BLaER1 treated with 17β-estradiol and CSF1 and Interleukin-3, amounts not matched to agents 10 nM and 100 nM (cell line): ENCODE data around the gene CYP1A1.
A peak's percentile ranks its signal among the peaks of the same experiment; 100 is the strongest.

Experiments used
- H3K27ac ChIP-seq, 11 experiments: shearing (Covaris generic); formaldehyde crosslinking; 2 replicates each; pipeline ENCODE4 v1.8.1; 2022
- H3K27me3 ChIP-seq, 11 experiments: shearing (Covaris generic); formaldehyde crosslinking; 2 replicates each; pipeline ENCODE4 v1.8.1; 2022
- H3K36me3 ChIP-seq, 11 experiments: shearing (Covaris generic); formaldehyde crosslinking; 2 replicates each; pipeline ENCODE4 v1.8.1; 2022
- H3K4me1 ChIP-seq, 10 experiments: shearing (Covaris generic); formaldehyde crosslinking; 2 replicates each; pipeline ENCODE4 v1.8.1; 2022
- H3K4me2 ChIP-seq, 11 experiments: shearing (Covaris generic); formaldehyde crosslinking; 2 replicates each; pipeline ENCODE4 v1.8.1; 2022
- H3K4me3 ChIP-seq, 10 experiments: shearing (Covaris generic); formaldehyde crosslinking; 2 replicates each; pipeline ENCODE4 v1.8.1; 2022
- H3K9ac ChIP-seq, 11 experiments: shearing (Covaris generic); formaldehyde crosslinking; 2 replicates each; pipeline ENCODE4 v1.8.1; 2022
- H3K9me3 ChIP-seq, 11 experiments: shearing (Covaris generic); formaldehyde crosslinking; replicated peaks in 1 of 11; 2 replicates each; pipeline ENCODE4 v1.8.1; 2022
- H4K20me1 ChIP-seq, 11 experiments: shearing (Covaris generic); formaldehyde crosslinking; 2 replicates each; pipeline ENCODE4 v1.8.1; 2022
- Cebpa-rat ChIP-seq, 11 experiments: shearing (Covaris generic); IDR thresholded peaks; 2 replicates each; pipeline ENCODE4 v1.8.1; 2022

CYP1A1 gene, protein sequence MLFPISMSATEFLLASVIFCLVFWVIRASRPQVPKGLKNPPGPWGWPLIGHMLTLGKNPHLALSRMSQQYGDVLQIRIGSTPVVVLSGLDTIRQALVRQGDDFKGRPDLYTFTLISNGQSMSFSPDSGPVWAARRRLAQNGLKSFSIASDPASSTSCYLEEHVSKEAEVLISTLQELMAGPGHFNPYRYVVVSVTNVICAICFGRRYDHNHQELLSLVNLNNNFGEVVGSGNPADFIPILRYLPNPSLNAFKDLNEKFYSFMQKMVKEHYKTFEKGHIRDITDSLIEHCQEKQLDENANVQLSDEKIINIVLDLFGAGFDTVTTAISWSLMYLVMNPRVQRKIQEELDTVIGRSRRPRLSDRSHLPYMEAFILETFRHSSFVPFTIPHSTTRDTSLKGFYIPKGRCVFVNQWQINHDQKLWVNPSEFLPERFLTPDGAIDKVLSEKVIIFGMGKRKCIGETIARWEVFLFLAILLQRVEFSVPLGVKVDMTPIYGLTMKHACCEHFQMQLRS

GRCh38 chr15:74725225-74725774 is at the start of gene CYP1A1:
CYP1A1 (minus strand) TSS chr15:74725528; CDS start chr15:74723097, 2,431 bp downstream.
- H3K4me3 ChIP-seq, result peak within 1 kb of the TSS; percentile 48 to 76 (median 63)
- peak within 1 kb of the TSS; percentile 94 to 99 (median 98) for H3K4me2 ChIP-seq
- H3K9ac ChIP-seq, result peak within 1 kb of the TSS; percentile 37 to 69 (median 56); a peak in 21 of 22 replicates
- no peak for TF ChIP-seq Cebpa-rat (IDR thresholded peaks at IDR 0.05)
- H3K9me3 ChIP-seq, result peaks cover 0 to 12% (median 0%) of the 10 kb centered on the region in 11 experiments; a peak in 6 of 22 replicates
- H3K27ac ChIP-seq, result peak within 1 kb of the TSS in 2 of 11 experiments; percentile 7 to 41; a peak in 2 of 22 replicates
- H3K36me3 ChIP-seq, result no peaks in the 10 kb centered on the region
- no peaks in the 10 kb centered on the region; a peak in 1 of 22 replicates for H4K20me1 ChIP-seq
- peaks cover 0 to 26% (median 19%) of the 10 kb centered on the region in 10 experiments; a peak in 17 of 20 replicates for H3K4me1 ChIP-seq
- peaks cover 35 to 48% (median 42%) of the 10 kb centered on the region in 11 experiments for H3K27me3 ChIP-seq

DNA sequence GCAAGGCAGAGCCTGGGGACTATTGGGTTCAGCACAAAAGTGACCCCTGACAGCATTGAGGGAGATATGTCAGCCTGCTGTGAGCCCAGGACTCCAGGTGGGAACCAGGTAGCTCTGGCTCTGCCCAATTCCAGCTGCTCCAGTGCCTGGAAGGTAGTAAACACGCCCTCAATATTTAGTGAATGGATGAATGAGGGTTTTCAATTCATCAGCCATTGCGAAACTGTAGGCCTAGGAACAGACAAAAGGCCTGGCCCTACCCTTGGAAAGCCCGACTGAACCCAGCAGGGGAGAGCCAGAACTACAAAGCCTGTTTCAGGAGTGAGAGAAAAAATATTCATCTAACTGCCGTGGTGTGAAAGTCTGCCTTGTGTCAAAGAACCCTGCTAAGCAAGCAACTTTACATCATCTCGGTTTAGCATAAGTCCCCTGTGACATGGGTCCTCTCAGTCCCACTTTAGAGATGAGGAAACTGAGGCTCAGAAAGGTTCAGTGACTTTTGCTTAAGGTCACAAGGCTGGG is 48.5 kb upstream of the CYP1A1 start:
- H3K4me1 ChIP-seq, result peaks cover 77 to 84% (median 82%) of the 10 kb centered on the region in 10 experiments
- H3K9me3 ChIP-seq, result no peaks in the 10 kb centered on the region
- no peak overlapping the region for H3K4me3 ChIP-seq
- H3K36me3 ChIP-seq, result no peaks in the 10 kb centered on the region
- H3K27ac ChIP-seq, result peak overlapping the region in 9 of 11 experiments; percentile 28 to 99 (median 41); a peak in 16 of 22 replicates
- peak overlapping the region in 9 of 11 experiments; percentile 0 to 55 (median 37); a peak in 13 of 22 replicates for H3K9ac ChIP-seq
- peak in 7 of 11 experiments; percentile 21 to 74 (median 46); a peak in 7 of 22 replicates for TF ChIP-seq Cebpa-rat (IDR thresholded peaks at IDR 0.05)
- peaks cover 0 to 11% (median 0%) of the 10 kb centered on the region in 11 experiments; a peak in 2 of 22 replicates for H4K20me1 ChIP-seq
- H3K4me2 ChIP-seq, result peak overlapping the region; percentile 94 to 100 (median 98)
- no peaks in the 10 kb centered on the region for H3K27me3 ChIP-seq

GRCh38 chr15:74773329-74773728 is 48.0 kb upstream of the CYP1A1 start:
- no peak overlapping the region for H3K4me3 ChIP-seq
- H4K20me1 ChIP-seq, result peaks cover 0 to 11% (median 0%) of the 10 kb centered on the region in 11 experiments; a peak in 2 of 22 replicates
- no peaks in the 10 kb centered on the region for H3K27me3 ChIP-seq
- peaks cover 73 to 83% (median 78%) of the 10 kb centered on the region in 10 experiments for H3K4me1 ChIP-seq
- H3K27ac ChIP-seq, result peak overlapping the region in 9 of 11 experiments; percentile 28 to 99 (median 41); a peak in 15 of 22 replicates
- peak overlapping the region; percentile 94 to 100 (median 98) for H3K4me2 ChIP-seq
- no peaks in the 10 kb centered on the region for H3K36me3 ChIP-seq
- no peaks in the 10 kb centered on the region for H3K9me3 ChIP-seq
- no peak for TF ChIP-seq Cebpa-rat (IDR thresholded peaks at IDR 0.05)
- H3K9ac ChIP-seq, result peak overlapping the region in 9 of 11 experiments; percentile 0 to 57 (median 37); a peak in 12 of 22 replicates

GRCh38 chr15:74770211-74770903 is 45.0 kb upstream of the CYP1A1 start:
- H3K9ac ChIP-seq, result peak overlapping the region in 3 of 11 experiments; percentile 4 to 53 (median 15); a peak in 5 of 22 replicates
- H3K4me2 ChIP-seq, result peak overlapping the region in 8 of 11 experiments; percentile 11 to 100 (median 86); a peak in 10 of 22 replicates
- H3K4me3 ChIP-seq, result no peak overlapping the region

GRCh38 chr15:74769463-74770025 is 44.2 kb upstream of the CYP1A1 start:
- peaks cover 35 to 47% (median 40%) of the 10 kb centered on the region in 10 experiments for H3K4me1 ChIP-seq
- H3K4me3 ChIP-seq, result no peak overlapping the region
- TF ChIP-seq Cebpa-rat (IDR thresholded peaks at IDR 0.05), result no peak
- H4K20me1 ChIP-seq, result peaks cover 0 to 11% (median 0%) of the 10 kb centered on the region in 11 experiments; a peak in 2 of 22 replicates
- no peaks in the 10 kb centered on the region for H3K27me3 ChIP-seq
- no peaks in the 10 kb centered on the region for H3K36me3 ChIP-seq
- H3K9me3 ChIP-seq, result no peaks in the 10 kb centered on the region
- H3K4me2 ChIP-seq, result no peak overlapping the region
- H3K9ac ChIP-seq, result no peak overlapping the region
- no peak overlapping the region for H3K27ac ChIP-seq

More at GRCh38 chr15:74770211-74770903, 45.0 kb upstream of the CYP1A1 start:
- H3K27ac ChIP-seq, result no peak overlapping the region
- peaks cover 43 to 55% (median 49%) of the 10 kb centered on the region in 10 experiments for H3K4me1 ChIP-seq
- no peak for TF ChIP-seq Cebpa-rat (IDR thresholded peaks at IDR 0.05)
- no peaks in the 10 kb centered on the region for H3K9me3 ChIP-seq
- H4K20me1 ChIP-seq, result peaks cover 0 to 11% (median 0%) of the 10 kb centered on the region in 11 experiments; a peak in 2 of 22 replicates
- no peaks in the 10 kb centered on the region for H3K27me3 ChIP-seq
- H3K36me3 ChIP-seq, result no peaks in the 10 kb centered on the region

- H4K20me1 ChIP-seq, result peaks cover 0 to 11% (median 0%) of the 10 kb centered on the region in 11 experiments; a peak in 2 of 22 replicates
- H3K27me3 ChIP-seq, result no peaks in the 10 kb centered on the region
- peaks cover 28 to 40% (median 34%) of the 10 kb centered on the region in 10 experiments for H3K4me1 ChIP-seq
- H3K4me3 ChIP-seq, result peak overlapping the region in 3 of 10 experiments; percentile 21 to 40 (median 36); a peak in 3 of 20 replicates
- H3K36me3 ChIP-seq, result no peaks in the 10 kb centered on the region
- H3K4me2 ChIP-seq, result peak overlapping the region; percentile 33 to 79 (median 63); a peak in 21 of 22 replicates
- TF ChIP-seq Cebpa-rat (IDR thresholded peaks at IDR 0.05), result no peak
- no peak overlapping the region for H3K27ac ChIP-seq
- H3K9ac ChIP-seq, result peak overlapping the region in 9 of 11 experiments; percentile 14 to 52 (median 28); a peak in 10 of 22 replicates
- H3K9me3 ChIP-seq, result no peaks in the 10 kb centered on the region
Observed at GRCh38 chr15:74768771-74769342, 43.5 kb upstream of the CYP1A1 start.

GRCh38 chr15:74768099-74768770 is 42.9 kb upstream of the CYP1A1 start:
- Histone ChIP-seq H3K27ac (no peak overlapping the region), H3K9me3 (no peaks in the 10 kb centered on the region), H3K27me3 (no peaks in the 10 kb centered on the region), H3K36me3 (no peaks in the 10 kb centered on the region), H3K9ac (peak overlapping the region in 9 of 11 experiments; percentile 14 to 52 (median 28); a peak in 11 of 22 replicates), H3K4me1 (peaks cover 23 to 35% (median 29%) of the 10 kb centered on the region in 10 experiments), H4K20me1 (peaks cover 0 to 11% (median 0%) of the 10 kb centered on the region in 11 experiments; a peak in 2 of 22 replicates), H3K4me3 (peak overlapping the region in 3 of 10 experiments; percentile 21 to 40 (median 36); a peak in 3 of 20 replicates), H3K4me2 (peak overlapping the region; percentile 33 to 79 (median 63); a peak in 21 of 22 replicates)
- no peak for TF ChIP-seq Cebpa-rat (IDR thresholded peaks at IDR 0.05)
